Upper lobe of right lung (tissue), 1 donor: ENCODE data around the gene MPDZ. TPM values are rescaled to one million over a fixed set of nuclear protein-coding genes. Genes with fewer than 3 reads are reported as not detected.

Source experiments
- ATAC-seq: fragments of 200-7000 bp; cut with Tn5 transposase; one replicate; pipeline ENCODE4 v1.9.1; 2020; ENCODE audit warnings: mild to moderate bottlenecking, moderate library complexity
- DNase-seq: peaks from one replicate; pipeline ENCODE4 v3.0.0-alpha.2; 2020
- H3K27ac ChIP-seq: fragments of 200-600 bp; one replicate; pipeline ENCODE4 v1.8.0; 2022
- H3K27me3 ChIP-seq: fragments of 200-600 bp; one replicate; pipeline ENCODE4 v1.8.0; 2022; ENCODE audit warnings: mild to moderate bottlenecking
- H3K36me3 ChIP-seq: fragments of 200-600 bp; one replicate; pipeline ENCODE4 v1.8.0; 2022
- H3K4me1 ChIP-seq: fragments of 200-600 bp; one replicate; pipeline ENCODE4 v1.8.0; 2022
- H3K4me3 ChIP-seq: fragments of 200-600 bp; one replicate; pipeline ENCODE4 v1.8.0; 2022; ENCODE audit warnings: mild to moderate bottlenecking
- H3K9me3 ChIP-seq: fragments of 200-600 bp; one replicate; pipeline ENCODE4 v1.8.0; 2022
- CTCF ChIP-seq: fragments of 200-600 bp; IDR thresholded peaks from one replicate; pipeline ENCODE4 v1.8.0; 2022; ENCODE audit warnings: antibody characterized with exemption
- intact Hi-C: fragments of 100-400 bp; cut with DNase I; formaldehyde crosslinking; loops from one replicate; pipeline ENCODE4 v1.11.0; 2022
- total RNA-seq: library from RNA; stranded (reverse); fragmentation: NEBNext Ultra II Directional; extraction: Animal tissue kit (Norgen Biotek cat#: 25700); gene quantifications from one replicate; pipeline ENCODE4 v1.2.1, GENCODE V29; 2021
- donor health status: DM: no; HTN: yes; CAD: no; lungs with severe emphysema.

Gene MPDZ
- total RNA-seq, 1 donor from 2014 or later = 37.8 TPM

- intact Hi-C loops = no loop called here
- peaks cover 6% of the 10 kb centered on the region for H3K36me3 ChIP-seq
- no peaks in the 10 kb centered on the region for H3K9me3 ChIP-seq
- ATAC-seq = no peak
- H3K4me3 ChIP-seq = no peak overlapping the region
- H3K27ac ChIP-seq = no peak overlapping the region
- no peaks in the 10 kb centered on the region for H3K27me3 ChIP-seq
- DNase-seq = no peak
- TF ChIP-seq CTCF = no peak
- no peaks in the 10 kb centered on the region for H3K4me1 ChIP-seq
These were observed 114.1 kb downstream of the MPDZ start for GRCh38 chr9:13165236-13165945.

- TF ChIP-seq CTCF = no peak
- Histone ChIP-seq H3K36me3 (peaks cover 6% of the 10 kb centered on the region), H3K4me1 (no peaks in the 10 kb centered on the region), H3K4me3 (no peak overlapping the region), H3K27ac (no peak overlapping the region), H3K27me3 (no peaks in the 10 kb centered on the region), H3K9me3 (no peaks in the 10 kb centered on the region)
- intact Hi-C loops = no loop called here
- DNase-seq (no peak), ATAC-seq (no peak)
These were observed 115.5 kb downstream of the MPDZ start for GRCh38 chr9:13163946-13164345.

GRCh38 chr9:13163287-13163686 is 116.2 kb downstream of the MPDZ start:
- intact Hi-C loops = no loop called here
- no peaks in the 10 kb centered on the region for H3K4me1 ChIP-seq

GRCh38 chr9:13160051-13160450 is 119.4 kb downstream of the MPDZ start:
- H3K36me3 ChIP-seq = peaks cover 11% of the 10 kb centered on the region
- ATAC-seq (no peak), DNase-seq (no peak)
- H3K4me3 ChIP-seq = no peak overlapping the region
- no peak overlapping the region for H3K27ac ChIP-seq
- H3K27me3 ChIP-seq = no peaks in the 10 kb centered on the region
- H3K9me3 ChIP-seq = no peaks in the 10 kb centered on the region
- H3K4me1 ChIP-seq = no peaks in the 10 kb centered on the region
- intact Hi-C loops = no loop called here
- no peak for TF ChIP-seq CTCF

More at GRCh38 chr9:13163287-13163686, 116.2 kb downstream of the MPDZ start:
- Histone ChIP-seq H3K27ac (no peak overlapping the region), H3K36me3 (peaks cover 5% of the 10 kb centered on the region), H3K4me3 (no peak overlapping the region), H3K27me3 (no peaks in the 10 kb centered on the region), H3K9me3 (no peaks in the 10 kb centered on the region)
- DNase-seq (no peak), ATAC-seq (no peak)
- TF ChIP-seq CTCF = no peak

GRCh38 chr9:13158986-13159385 is 120.5 kb downstream of the MPDZ start:
- Histone ChIP-seq H3K9me3 (no peaks in the 10 kb centered on the region), H3K27me3 (no peaks in the 10 kb centered on the region), H3K4me3 (no peak overlapping the region), H3K27ac (no peak overlapping the region), H3K36me3 (peaks cover 12% of the 10 kb centered on the region), H3K4me1 (no peaks in the 10 kb centered on the region)
- DNase-seq = no peak
- no peak for TF ChIP-seq CTCF
- ATAC-seq = no peak
- intact Hi-C loops = no loop called here

- no peaks in the 10 kb centered on the region for H3K27me3 ChIP-seq
- H3K4me1 ChIP-seq = no peaks in the 10 kb centered on the region
- H3K27ac ChIP-seq = no peak overlapping the region
- ATAC-seq (no peak), DNase-seq (no peak)
- H3K9me3 ChIP-seq = no peaks in the 10 kb centered on the region
- intact Hi-C loops = no loop called here
- no peak for TF ChIP-seq CTCF
- no peak overlapping the region for H3K4me3 ChIP-seq
- peaks cover 3% of the 10 kb centered on the region for H3K36me3 ChIP-seq
These were observed 128.0 kb downstream of the MPDZ start for GRCh38 chr9:13151489-13151888.
